ENCODE data around the gene DGKB.

DGKB gene

GRCh38 chr7:14902589-14903067 lies at the start of gene DGKB:
Gene DGKB, minus strand, starts transcription at chr7:14902751.
- ChIA-PET CTCF (interaction anchor here (1.1 to 1.2 kb wide), 3 partner anchors 9 to 48 kb away, joined by 3 read pairs; no protein-coding TSS in a partner anchor), POLR2A (no interaction called here)
- DNase-seq (ENCODE audit: extremely low spot score): no peak
- TF ChIP-seq, protein P1, sequence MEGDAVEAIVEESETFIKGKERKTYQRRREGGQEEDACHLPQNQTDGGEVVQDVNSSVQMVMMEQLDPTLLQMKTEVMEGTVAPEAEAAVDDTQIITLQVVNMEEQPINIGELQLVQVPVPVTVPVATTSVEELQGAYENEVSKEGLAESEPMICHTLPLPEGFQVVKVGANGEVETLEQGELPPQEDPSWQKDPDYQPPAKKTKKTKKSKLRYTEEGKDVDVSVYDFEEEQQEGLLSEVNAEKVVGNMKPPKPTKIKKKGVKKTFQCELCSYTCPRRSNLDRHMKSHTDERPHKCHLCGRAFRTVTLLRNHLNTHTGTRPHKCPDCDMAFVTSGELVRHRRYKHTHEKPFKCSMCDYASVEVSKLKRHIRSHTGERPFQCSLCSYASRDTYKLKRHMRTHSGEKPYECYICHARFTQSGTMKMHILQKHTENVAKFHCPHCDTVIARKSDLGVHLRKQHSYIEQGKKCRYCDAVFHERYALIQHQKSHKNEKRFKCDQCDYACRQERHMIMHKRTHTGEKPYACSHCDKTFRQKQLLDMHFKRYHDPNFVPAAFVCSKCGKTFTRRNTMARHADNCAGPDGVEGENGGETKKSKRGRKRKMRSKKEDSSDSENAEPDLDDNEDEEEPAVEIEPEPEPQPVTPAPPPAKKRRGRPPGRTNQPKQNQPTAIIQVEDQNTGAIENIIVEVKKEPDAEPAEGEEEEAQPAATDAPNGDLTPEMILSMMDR (IDR thresholded peaks at IDR 0.05; ENCODE audit: control extremely low read depth, extremely low read depth, low read depth, missing control alignments): no peak

DNA sequence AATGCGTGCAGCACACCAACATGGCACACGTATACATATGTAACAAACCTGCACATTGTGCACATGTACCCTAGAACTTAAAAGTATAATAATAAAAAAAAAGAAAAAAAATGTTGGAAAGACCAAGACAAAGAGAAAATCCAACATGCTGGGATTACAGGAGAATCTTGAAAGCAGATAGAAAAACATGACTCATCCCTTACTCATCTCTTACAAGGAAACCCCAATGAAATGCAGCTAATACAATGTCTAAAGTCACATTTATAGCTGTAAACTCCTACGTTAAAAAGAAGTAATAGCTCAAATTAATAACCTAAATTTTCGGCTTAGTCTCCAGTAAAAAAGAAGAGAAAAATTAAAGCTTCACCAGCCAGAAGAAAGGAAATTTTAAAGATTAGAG lies 47.5 kb upstream of the DGKB start:
- CTCF ChIA-PET: interaction anchor here (1.5 kb wide), 1 partner anchor 19 kb away, joined by 4 read pairs; no protein-coding TSS in a partner anchor
- no peak for DNase-seq (ENCODE audit: extremely low spot score)
- POLR2A ChIA-PET: no interaction called here
- TF ChIP-seq, protein P1 (IDR thresholded peaks at IDR 0.05; ENCODE audit: control extremely low read depth, extremely low read depth, low read depth, missing control alignments): no peak

- TF ChIP-seq, protein P1 (IDR thresholded peaks at IDR 0.05; ENCODE audit: control extremely low read depth, extremely low read depth, low read depth, missing control alignments): no peak
- DNase-seq (ENCODE audit: extremely low spot score): no peak
- CTCF ChIA-PET: no interaction called here
- POLR2A ChIA-PET: no interaction called here
These were observed 35.6 kb upstream of the DGKB start for GRCh38 chr7:14938181-14938580.

DNA sequence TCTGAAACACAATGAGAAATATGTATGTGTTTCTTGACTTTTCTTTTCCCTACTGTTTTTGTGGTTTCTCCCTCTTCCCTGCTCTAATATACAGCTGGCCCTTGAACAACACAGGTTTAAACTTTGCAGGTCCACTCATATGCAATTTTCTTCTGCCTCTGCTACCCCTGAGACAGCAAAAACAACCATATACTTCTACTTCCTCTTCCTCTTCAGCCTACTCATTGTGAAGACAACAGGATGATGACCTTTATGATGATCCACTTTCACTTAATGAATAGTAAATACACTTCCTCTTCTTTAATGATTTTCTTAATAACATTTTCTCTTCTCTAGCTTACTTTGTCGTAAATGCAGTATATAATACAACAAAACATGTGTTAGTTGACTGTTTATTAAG lies 35.0 kb upstream of the DGKB start:
- DNase-seq (ENCODE audit: extremely low spot score): no peak
- ChIA-PET CTCF (no interaction called here), POLR2A (no interaction called here)
- TF ChIP-seq, protein P1 (IDR thresholded peaks at IDR 0.05; ENCODE audit: control extremely low read depth, extremely low read depth, low read depth, missing control alignments): no peak

DNA sequence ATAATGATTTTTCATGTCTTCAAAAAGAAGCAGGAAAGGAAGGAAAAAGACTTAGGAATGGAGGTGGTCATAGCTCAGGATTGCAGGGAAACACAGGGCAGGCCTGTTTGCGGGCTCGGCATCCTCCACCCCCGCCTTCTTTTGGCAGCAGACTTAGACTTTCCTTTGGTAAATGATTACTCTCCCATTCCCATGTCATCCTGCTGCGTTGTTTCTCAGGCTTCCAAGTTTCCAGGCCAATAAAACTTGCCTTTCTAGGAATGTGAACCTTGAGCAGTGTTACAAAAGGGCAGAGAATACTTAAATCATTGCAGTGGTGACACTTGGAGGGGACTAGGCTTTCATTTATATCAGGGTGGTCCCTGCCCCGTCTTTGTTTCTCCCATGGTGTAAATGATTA lies 34.0 kb upstream of the DGKB start:
- CTCF ChIA-PET: no interaction called here
- no peak for DNase-seq (ENCODE audit: extremely low spot score)
- TF ChIP-seq, protein P1 (IDR thresholded peaks at IDR 0.05; ENCODE audit: control extremely low read depth, extremely low read depth, low read depth, missing control alignments): no peak
- POLR2A ChIA-PET: no interaction called here

- TF ChIP-seq, protein P1 (IDR thresholded peaks at IDR 0.05; ENCODE audit: control extremely low read depth, extremely low read depth, low read depth, missing control alignments): no peak
- POLR2A ChIA-PET: no interaction called here
- CTCF ChIA-PET: no interaction called here
- no peak for DNase-seq (ENCODE audit: extremely low spot score)
These were observed 32.3 kb upstream of the DGKB start for GRCh38 chr7:14934839-14935238.

All from GM10248 (cell line).